Uterus (tissue), 2 donors: ENCODE results near the gene FADD.

Source experiments
- POLR2A ChIP-seq, 2 donors: fragments of 450-650 bp; IDR thresholded peaks; one replicate each; pipeline ENCODE4 v1.6.1; 2016; ENCODE audit warnings: antibody characterized with exemption in 2 of 2, mild to moderate bottlenecking in 1 of 2, moderate library complexity in 1 of 2
- TF ChIP-seq, protein P1 (sequence below), 4 experiments: fragments of 200-600 bp in 2 of 4; fragments of 450-650 bp in 2 of 4; sonication (generic) in 2 of 4; IDR thresholded peaks; one replicate each; pipeline ENCODE4 v1.5.1; 2016 to 2019; ENCODE audit warnings: antibody characterized with exemption in 4 of 4, mild to moderate bottlenecking in 2 of 4, moderate library complexity in 1 of 4

- TF ChIP-seq, protein P1, sequence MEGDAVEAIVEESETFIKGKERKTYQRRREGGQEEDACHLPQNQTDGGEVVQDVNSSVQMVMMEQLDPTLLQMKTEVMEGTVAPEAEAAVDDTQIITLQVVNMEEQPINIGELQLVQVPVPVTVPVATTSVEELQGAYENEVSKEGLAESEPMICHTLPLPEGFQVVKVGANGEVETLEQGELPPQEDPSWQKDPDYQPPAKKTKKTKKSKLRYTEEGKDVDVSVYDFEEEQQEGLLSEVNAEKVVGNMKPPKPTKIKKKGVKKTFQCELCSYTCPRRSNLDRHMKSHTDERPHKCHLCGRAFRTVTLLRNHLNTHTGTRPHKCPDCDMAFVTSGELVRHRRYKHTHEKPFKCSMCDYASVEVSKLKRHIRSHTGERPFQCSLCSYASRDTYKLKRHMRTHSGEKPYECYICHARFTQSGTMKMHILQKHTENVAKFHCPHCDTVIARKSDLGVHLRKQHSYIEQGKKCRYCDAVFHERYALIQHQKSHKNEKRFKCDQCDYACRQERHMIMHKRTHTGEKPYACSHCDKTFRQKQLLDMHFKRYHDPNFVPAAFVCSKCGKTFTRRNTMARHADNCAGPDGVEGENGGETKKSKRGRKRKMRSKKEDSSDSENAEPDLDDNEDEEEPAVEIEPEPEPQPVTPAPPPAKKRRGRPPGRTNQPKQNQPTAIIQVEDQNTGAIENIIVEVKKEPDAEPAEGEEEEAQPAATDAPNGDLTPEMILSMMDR (IDR thresholded peaks at IDR 0.05) = no peak
- no peak for TF ChIP-seq POLR2A (IDR thresholded peaks at IDR 0.05)
Observed at GRCh38 chr11:70210051-70210501, 7.0 kb downstream of the FADD start.
